Heart left ventricle (tissue), 16 donors: ENCODE measurements around the gene LRMDA. TPM values are rescaled to one million over a fixed set of nuclear protein-coding genes. Genes with fewer than 3 reads are reported as not detected.
"Not testable (repeated sequence)": the region's sequence is repeated elsewhere in the genome, so short reads cannot be mapped to it uniquely, and the experiment has no call there.

Experiments
- ATAC-seq, 4 donors: fragments of 200-7000 bp; cut with Tn5 transposase; one replicate each; pipeline ENCODE4 v1.9.1; 2020 to 2022; ENCODE audit warnings: moderate library complexity in 4 of 4, mild to moderate bottlenecking in 3 of 4, moderate number of reproducible peaks in 1 of 4
- DNase-seq, 5 donors: peaks; one replicate each; pipeline ENCODE4 v3.0.0-alpha.2; 2020
- H3K27ac ChIP-seq, 12 donors: fragments of 200-600 bp; sonication (generic) in 4 of 12; one replicate each; pipeline versions ENCODE4 v1.5.0 to v1.8.0; 2016 to 2022; ENCODE audit warnings: mild to moderate bottlenecking in 2 of 12
- H3K27me3 ChIP-seq, 9 donors: fragments of 200-600 bp; sonication (generic) in 2 of 9; one replicate each; pipeline versions ENCODE4 v1.5.1 to v1.8.0; 2016 to 2022; ENCODE audit warnings: mild to moderate bottlenecking in 3 of 9
- H3K36me3 ChIP-seq, 9 donors: fragments of 200-600 bp; sonication (generic) in 2 of 9; one replicate each; pipeline versions ENCODE4 v1.5.0 to v1.8.0; 2018 to 2022; ENCODE audit warnings: mild to moderate bottlenecking in 2 of 9
- H3K4me1 ChIP-seq, 12 donors: fragments of 200-600 bp; sonication (generic) in 4 of 12; one replicate each; pipeline versions ENCODE4 v1.5.0 to v1.8.0; 2016 to 2022; ENCODE audit warnings: mild to moderate bottlenecking in 3 of 12
- H3K4me3 ChIP-seq, 12 donors: fragments of 200-600 bp; sonication (generic) in 4 of 12; one replicate each; pipeline versions ENCODE4 v1.5.0 to v1.8.0; 2017 to 2022; ENCODE audit warnings: mild to moderate bottlenecking in 9 of 12, moderate library complexity in 4 of 12
- H3K9me3 ChIP-seq, 12 donors: fragments of 200-600 bp; sonication (generic) in 4 of 12; one replicate each; pipeline versions ENCODE4 v1.5.0 to v1.8.0; 2016 to 2022; ENCODE audit warnings: mild to moderate bottlenecking in 1 of 12
- CTCF ChIP-seq, 12 donors: fragments of 200-600 bp; sonication (generic) in 4 of 12; IDR thresholded peaks; one replicate each; pipeline versions ENCODE4 v1.5.0 to v1.8.0; 2018 to 2022; ENCODE audit warnings: antibody characterized with exemption in 12 of 12, mild to moderate bottlenecking in 5 of 12
- POLR2A ChIP-seq, 2 donors: fragments of 450-650 bp; IDR thresholded peaks; one replicate each; pipeline ENCODE4 v1.6.1; 2017; ENCODE audit warnings: antibody characterized with exemption in 2 of 2, mild to moderate bottlenecking in 2 of 2, moderate library complexity in 2 of 2
- WGBS, 4 donors: extraction: QIAGEN DNeasy Blood & Tissue Kit in 2 of 4; methylation state at CpG; one replicate each; pipeline versions ENCODE4 v1.1.5 to v1.1.7; 2013 to 2018; 5-methylcytosine and 5-hydroxymethylcytosine counted together
- intact Hi-C, 10 donors: fragments of 100-400 bp; cut with DNase I; formaldehyde crosslinking; loops; one replicate each; pipeline versions ENCODE4 v1.11.1 to v1.14.2; 2022
- polyA plus RNA-seq, 2 donors: library from polyadenylated mRNA; stranded (reverse); fragments of 200-250 nt; gene quantifications; one replicate each; pipeline ENCODE4 v1.2.3, GENCODE V29; 2013
- total RNA-seq, 9 donors: library from RNA; depleted of rRNA in 2 of 9; stranded (reverse); fragments of >200 nt in 2 of 9; fragmentation: NEBNext Ultra II Directional in 3 of 9; extraction: Animal tissue kit (Norgen Biotek cat#: 25700) in 3 of 9; gene quantifications; one replicate each; pipeline versions ENCODE4 v1.1.0 to v1.2.4, GENCODE V29; 2016 to 2023
- donor health status: ischemic (EF 13 %, LVEDD 7.1; RV severe dilation, severe dysfunction).
- donor health status: healthy with polysubstance abuse.
- donor health status: DM: no; HTN: yes; CAD: no.
- donor health status: DM: no; HTN: no; CAD: no.
- donor health status: ischemic (EF 25% LVEDD 6.9; RV normal size, moderate dysfunction).
- donor health status: ischemic (EF 25% LVEDD 5.7; RV mildly dilated, moderate dysfunction).
- donor health status: healthy.
- donor health status: DM: yes; HTN: yes; CAD: no.
- donor health status: ischemic (EF 35%, LVEDD 5.7; RV mildly dilated, moderate dysfunction).
- donor health status: nonischemic (EF 11% LVEDD 7.7; RV severe dilation, severe dysfunction).
- donor health status: DM: yes; HTN: yes; CAD: no.
- donor health status: PGD.
- donor health status: ischemic (EF 29% LVEDD 5.4; RV normal size, mild dysfunction).
- donor health status: nonischemic (EF 23%, LVEDD 6.1; RV moderate dilation, normal function).

Gene LRMDA
- total and polyA plus RNA-seq, 11 donors, result 2.4 to 34.4 (median 14.9) TPM

GRCh38 chr10:75512203-75512933 is 80.9 kb downstream of the LRMDA start:
- 58 to 67% (median 64%) methylated on average over 8 of the region's 8 CpGs for WGBS, 4 donors
- TF ChIP-seq POLR2A (IDR thresholded peaks at IDR 0.05) (no peak), CTCF (IDR thresholded peaks at IDR 0.05) (no peak)
- ATAC-seq, result no peak
- Histone ChIP-seq H3K4me1 (peaks cover 0 to 34% (median 5%) of the 10 kb centered on the region in 12 donors), H3K4me3 (no peak overlapping the region), H3K36me3 (no peaks in the 10 kb centered on the region), H3K27ac (peak overlapping the region in 1 of 12 donors; percentile 21), H3K9me3 (peaks cover 0 to 18% (median 0%) of the 10 kb centered on the region in 12 donors), H3K27me3 (no peaks in the 10 kb centered on the region)
- DNase-seq, result no peak
- intact Hi-C loops, result no loop called here

- H3K4me1 ChIP-seq, result peaks cover 0 to 25% (median 5%) of the 10 kb centered on the region in 12 donors
- ATAC-seq, result no peak
- WGBS, 4 donors, result 43 to 57% (median 52%) methylated on average over 8 of the region's 8 CpGs
- intact Hi-C loops, result no loop called here
- peak in 2 of 5 donors; percentile 11 to 29 for DNase-seq
- H3K9me3 ChIP-seq, result peaks cover 0 to 18% (median 0%) of the 10 kb centered on the region in 12 donors
- no peak overlapping the region for H3K4me3 ChIP-seq
- H3K36me3 ChIP-seq, result no peaks in the 10 kb centered on the region
- no peak overlapping the region for H3K27ac ChIP-seq
- H3K27me3 ChIP-seq, result no peaks in the 10 kb centered on the region
- TF ChIP-seq CTCF (IDR thresholded peaks at IDR 0.05) (no peak), POLR2A (IDR thresholded peaks at IDR 0.05) (no peak)
These were observed 82.0 kb downstream of the LRMDA start for GRCh38 chr10:75513292-75513885.

GRCh38 chr10:75514830-75515229 is 83.4 kb downstream of the LRMDA start:
- H3K4me3 ChIP-seq, result no peak overlapping the region
- no peak for TF ChIP-seq POLR2A (IDR thresholded peaks at IDR 0.05)
- TF ChIP-seq CTCF (IDR thresholded peaks at IDR 0.05), result no peak
- H3K36me3 ChIP-seq, result no peaks in the 10 kb centered on the region
- no peaks in the 10 kb centered on the region for H3K27me3 ChIP-seq
- H3K4me1 ChIP-seq, result peaks cover 0 to 18% (median 5%) of the 10 kb centered on the region in 12 donors
- peaks cover 0 to 18% (median 0%) of the 10 kb centered on the region in 12 donors for H3K9me3 ChIP-seq
- DNase-seq (no peak), ATAC-seq (no peak)
- WGBS, 4 donors, result 94 to 97% (median 96%) methylated on average over 3 of the region's 3 CpGs
- H3K27ac ChIP-seq, result no peak overlapping the region
- intact Hi-C loops, result no loop called here

GRCh38 chr10:75516154-75516553 is 84.7 kb downstream of the LRMDA start:
- H3K4me3 ChIP-seq, intact Hi-C loops, H3K27ac ChIP-seq, H3K36me3 ChIP-seq, ATAC-seq, H3K27me3 ChIP-seq, DNase-seq: not testable (repeated sequence)
- Histone ChIP-seq H3K9me3 (peaks cover 0 to 18% (median 0%) of the 10 kb centered on the region in 12 donors), H3K4me1 (peaks cover 0 to 18% (median 5%) of the 10 kb centered on the region in 12 donors)
- 61 to 79% (median 69%) methylated on average over 2 of the region's 2 CpGs for WGBS, 4 donors

- ATAC-seq, intact Hi-C loops, DNase-seq, H3K27ac ChIP-seq, H3K4me1 ChIP-seq, H3K36me3 ChIP-seq, H3K4me3 ChIP-seq, H3K27me3 ChIP-seq: not testable (repeated sequence)
- 68 to 86% (median 73%) methylated on average over 1 of the region's 1 CpG for WGBS, 4 donors
- H3K9me3 ChIP-seq, result peaks cover 0 to 18% (median 0%) of the 10 kb centered on the region in 12 donors
These were observed 87.8 kb downstream of the LRMDA start for GRCh38 chr10:75519213-75519612.

- ATAC-seq, H3K4me1 ChIP-seq, H3K27me3 ChIP-seq, intact Hi-C loops, H3K4me3 ChIP-seq, H3K36me3 ChIP-seq, DNase-seq, H3K9me3 ChIP-seq, H3K27ac ChIP-seq: not testable (repeated sequence)
- 78 to 85% (median 80%) methylated on average over 12 to 16 of the region's 16 CpGs for WGBS, 4 donors
These were observed 89.9 kb downstream of the LRMDA start for GRCh38 chr10:75521194-75521829.
